SU-DHL-6 (cell line): ENCODE data around the gene HSPB8.

Experiments used
- H2AFZ ChIP-seq: fragments of 200-600 bp; sonication (generic); 2 replicates; pipeline ENCODE4 v1.6.1; 2014; ENCODE audit warnings: low read depth, mild to moderate bottlenecking, moderate library complexity, mixed read lengths, antibody characterized with exemption, low read length; ENCODE audit not compliant: severe bottlenecking
- H3F3A ChIP-seq: fragments of 200-600 bp; shearing (Covaris generic); 2 replicates; pipeline ENCODE4 v1.6.0; 2016; ENCODE audit warnings: antibody characterized with exemption, mild to moderate bottlenecking; ENCODE audit not compliant: insufficient read depth
- H3K27ac ChIP-seq: fragments of 200-600 bp; sonication (generic); 2 replicates; pipeline ENCODE4 v1.5.1; 2016; ENCODE audit warnings: low read depth, mild to moderate bottlenecking, low read length, moderate library complexity, mixed read lengths
- H3K27me3 ChIP-seq: fragments of 200-600 bp; sonication (generic), shearing (Covaris generic); 2 replicates; pipeline ENCODE4 v1.6.0; 2014; ENCODE audit warnings: mild to moderate bottlenecking, low read length
- H3K36me3 ChIP-seq: fragments of 200-600 bp; sonication (generic); 2 replicates; pipeline ENCODE4 v1.6.1; 2014; ENCODE audit warnings: mild to moderate bottlenecking, low read length, mixed read lengths
- H3K4me2 ChIP-seq: fragments of 300-600, 200-600 bp; shearing (Covaris generic), sonication (generic); 2 replicates; pipeline ENCODE4 v1.6.0; 2014; ENCODE audit warnings: low read length, low read depth, mild to moderate bottlenecking; ENCODE audit not compliant: poor library complexity, severe bottlenecking
- H3K4me3 ChIP-seq: fragments of 200-600 bp; sonication (generic); 2 replicates; pipeline ENCODE4 v1.5.1; 2014; ENCODE audit warnings: antibody characterized with exemption, low read length, mild to moderate bottlenecking, mixed read lengths; ENCODE audit not compliant: insufficient read depth, poor library complexity, severe bottlenecking
- H3K79me2 ChIP-seq: fragments of 200-600 bp; sonication (generic); 2 replicates; pipeline ENCODE4 v1.6.1; 2014; ENCODE audit warnings: mild to moderate bottlenecking, low read length, moderate library complexity; ENCODE audit not compliant: insufficient read depth
- H3K9ac ChIP-seq: fragments of 200-600 bp; sonication (generic); 2 replicates; pipeline ENCODE4 v1.7.0; 2014; ENCODE audit warnings: mild to moderate bottlenecking, low read length
- H3K9me2 ChIP-seq: fragments of 200-600 bp; sonication (generic); replicated peaks from 2 replicates; pipeline ENCODE4 v1.6.1; 2014; ENCODE audit warnings: low read length; ENCODE audit not compliant: insufficient read depth
- H3K9me3 ChIP-seq: fragments of 200-600 bp; sonication (generic); 2 replicates; pipeline ENCODE4 v1.6.1; 2014; ENCODE audit warnings: low read length, mixed read lengths; ENCODE audit not compliant: insufficient read depth
- H4K20me1 ChIP-seq: fragments of 200-600 bp; sonication (generic); 2 replicates; pipeline ENCODE4 v1.6.1; 2014; ENCODE audit warnings: low read depth, mild to moderate bottlenecking, antibody characterized with exemption, low read length, moderate library complexity, mixed read lengths
- CTCF ChIP-seq: fragments of 200-600 bp; sonication (generic); IDR thresholded peaks from one replicate; pipeline ENCODE4 v1.5.1; 2017; ENCODE audit warnings: antibody characterized with exemption, mild to moderate bottlenecking, low read length, moderate library complexity; ENCODE audit not compliant: insufficient read depth, poor library complexity, severe bottlenecking
- EZH2phosphoT487 ChIP-seq: fragments of 200-600 bp; sonication (generic), shearing (Covaris generic); conservative IDR thresholded peaks from 2 replicates; pipeline ENCODE4 v1.6.1; 2018; ENCODE audit warnings: mild to moderate bottlenecking, antibody characterized with exemption, low read length, moderate library complexity, mixed read lengths

The HSPB8 gene

DNA sequence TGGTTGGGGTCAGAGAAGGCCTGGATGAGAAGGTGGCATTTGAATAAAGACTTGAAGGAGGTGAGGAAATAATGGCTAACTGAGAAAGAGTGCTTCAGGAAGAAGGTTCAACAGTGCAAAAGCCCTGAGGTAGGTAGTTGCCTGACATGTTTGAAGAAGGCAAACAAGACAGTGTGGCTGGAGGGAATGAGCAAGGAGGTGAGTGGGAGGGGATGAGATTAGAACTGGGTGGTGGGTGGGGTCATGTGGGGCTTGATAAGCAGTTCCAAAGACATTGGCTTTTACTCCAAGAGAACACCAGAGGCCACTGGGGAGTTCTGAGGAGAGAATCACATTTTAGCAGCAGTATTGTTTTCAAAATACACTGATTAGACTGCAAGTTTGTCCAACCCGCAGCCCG is 50.5 kb downstream of the HSPB8 start:
- H3K27ac ChIP-seq: no peak overlapping the region
- TF ChIP-seq CTCF: no peak
- TF ChIP-seq EZH2phosphoT487: no peak
- H3K4me3 ChIP-seq: no peak overlapping the region
- H3K9me2 ChIP-seq: no peaks in the 10 kb centered on the region
- H3K4me2 ChIP-seq: no peak overlapping the region
- H3K9ac ChIP-seq: no peak overlapping the region
- H4K20me1 ChIP-seq: no peaks in the 10 kb centered on the region
- H3F3A ChIP-seq: no peaks in the 10 kb centered on the region
- H3K9me3 ChIP-seq: no peaks in the 10 kb centered on the region
- no peaks in the 10 kb centered on the region for H3K36me3 ChIP-seq
- no peak overlapping the region for H2AFZ ChIP-seq
- no peaks in the 10 kb centered on the region for H3K79me2 ChIP-seq
- no peaks in the 10 kb centered on the region for H3K27me3 ChIP-seq

DNA sequence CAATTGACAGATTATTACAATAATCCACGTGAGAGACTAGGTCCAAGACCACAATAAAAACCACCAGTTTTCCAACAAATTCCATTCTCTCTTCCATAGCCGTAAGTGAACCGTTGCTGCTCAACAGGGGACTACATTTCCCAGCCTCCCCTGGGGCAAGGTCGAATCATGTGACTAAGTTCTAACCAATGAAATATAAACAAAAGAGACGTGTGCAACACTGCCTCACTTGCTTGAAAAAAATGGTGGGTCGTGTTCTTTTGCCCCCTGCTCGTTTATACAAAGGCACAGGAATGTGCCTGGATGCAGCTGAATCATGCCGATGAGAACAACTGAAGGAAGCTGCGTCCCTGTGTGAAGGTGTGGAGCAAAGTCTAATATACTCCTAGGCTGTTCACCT is 51.1 kb downstream of the HSPB8 start:
- H4K20me1 ChIP-seq: no peaks in the 10 kb centered on the region
- H3K4me2 ChIP-seq: no peak overlapping the region
- no peak overlapping the region for H3K27ac ChIP-seq
- H2AFZ ChIP-seq: peak overlapping the region; percentile 39
- no peaks in the 10 kb centered on the region for H3K9me3 ChIP-seq
- no peaks in the 10 kb centered on the region for H3K9me2 ChIP-seq
- no peak overlapping the region for H3K9ac ChIP-seq
- no peak for TF ChIP-seq EZH2phosphoT487
- no peaks in the 10 kb centered on the region for H3K79me2 ChIP-seq
- no peaks in the 10 kb centered on the region for H3F3A ChIP-seq
- H3K4me3 ChIP-seq: no peak overlapping the region
- no peaks in the 10 kb centered on the region for H3K36me3 ChIP-seq
- no peaks in the 10 kb centered on the region for H3K27me3 ChIP-seq

DNA sequence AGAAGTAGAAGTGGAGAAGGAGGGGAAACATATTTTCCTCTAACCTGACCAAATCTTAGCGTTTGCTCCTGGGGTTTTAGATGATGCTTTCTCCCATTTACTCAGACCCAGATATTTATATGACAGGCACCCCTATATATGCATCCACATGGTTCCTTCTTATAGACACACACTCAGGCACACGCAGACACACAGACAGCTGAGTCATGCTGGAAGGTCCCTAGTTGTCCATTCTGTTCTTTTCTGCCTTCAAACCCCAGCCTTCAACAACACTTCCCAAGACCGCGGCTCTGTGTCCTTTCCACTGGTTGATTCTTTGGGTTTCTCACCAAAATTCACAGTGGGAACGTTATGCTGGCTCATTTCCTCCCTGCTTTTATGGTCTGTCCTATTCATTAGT is 52.1 kb downstream of the HSPB8 start:
- no peaks in the 10 kb centered on the region for H3K9me3 ChIP-seq
- H4K20me1 ChIP-seq: no peaks in the 10 kb centered on the region
- H3K36me3 ChIP-seq: no peaks in the 10 kb centered on the region
- no peak overlapping the region for H3K4me2 ChIP-seq
- no peak overlapping the region for H3K27ac ChIP-seq
- H3K9me2 ChIP-seq: no peaks in the 10 kb centered on the region
- H3F3A ChIP-seq: no peaks in the 10 kb centered on the region
- H3K4me3 ChIP-seq: no peak overlapping the region
- H3K79me2 ChIP-seq: no peaks in the 10 kb centered on the region
- no peak overlapping the region for H2AFZ ChIP-seq
- H3K27me3 ChIP-seq: no peaks in the 10 kb centered on the region
- no peak overlapping the region for H3K9ac ChIP-seq
- TF ChIP-seq EZH2phosphoT487: no peak
- no peak for TF ChIP-seq CTCF

GRCh38 chr12:119231774-119232173 is 53.0 kb downstream of the HSPB8 start:
- Histone ChIP-seq H3K27ac (no peak overlapping the region), H2AFZ (no peak overlapping the region), H3F3A (no peaks in the 10 kb centered on the region), H3K9me3 (no peaks in the 10 kb centered on the region), H3K4me2 (no peak overlapping the region), H4K20me1 (no peaks in the 10 kb centered on the region), H3K79me2 (no peaks in the 10 kb centered on the region), H3K36me3 (no peaks in the 10 kb centered on the region), H3K27me3 (no peaks in the 10 kb centered on the region), H3K9ac (no peak overlapping the region), H3K9me2 (no peaks in the 10 kb centered on the region), H3K4me3 (no peak overlapping the region)
- no peak for TF ChIP-seq EZH2phosphoT487
- TF ChIP-seq CTCF: no peak
